ENCODE results near the gene HTR7. TPM values are rescaled to one million over a fixed set of nuclear protein-coding genes. Genes with fewer than 3 reads are reported as not detected.

The HTR7 gene
- total and polyA plus RNA-seq, 2 of the 8 experiments (the other 6 are each of a cell fraction or from before 2014, with no cell fraction given): 22.9 to 24.6 TPM

GRCh38 chr10:90860790-90861189 lies 3.0 kb upstream of the HTR7 start (continued):
- no peak for TF ChIP-seq YY1 (IDR thresholded peaks at IDR 0.05; ENCODE audit: low read depth, low read length)
